Gastroesophageal sphincter (tissue), 4 donors: ENCODE data around the gene NEK4. TPM values are rescaled to one million over a fixed set of nuclear protein-coding genes. Genes with fewer than 3 reads are reported as not detected.

ENCODE experiments used
- ATAC-seq: fragments of 150-250 bp; one replicate; pipeline ENCODE4 v1.9.1; 2016; ENCODE audit warnings: mild to moderate bottlenecking, moderate library complexity
- H3K27ac ChIP-seq, 4 donors: fragments of 200-600 bp; sonication (generic) in 3 of 4; 1 replicate in 3 of 4; 2 replicates in 1 of 4; pipeline ENCODE4 v1.5.1; 2016 to 2019
- H3K27me3 ChIP-seq: fragments of 200-600 bp; sonication (generic); one replicate; pipeline ENCODE4 v1.5.1; 2019
- H3K36me3 ChIP-seq, 2 donors: fragments of 200-600 bp; sonication (generic); one replicate each; pipeline ENCODE4 v1.5.1; 2019; ENCODE audit warnings: control low read depth in 1 of 2
- H3K4me1 ChIP-seq, 3 donors: fragments of 200-600 bp; sonication (generic); 1 replicate in 2 of 3; 2 replicates in 1 of 3; pipeline ENCODE4 v1.5.1; 2016 to 2019; ENCODE audit warnings: control low read depth in 2 of 3
- H3K4me3 ChIP-seq, 2 donors: fragments of 200-600 bp; sonication (generic); one replicate each; pipeline ENCODE4 v1.5.1; 2019; ENCODE audit warnings: mild to moderate bottlenecking in 1 of 2, moderate library complexity in 1 of 2
- H3K9me3 ChIP-seq, 3 donors: fragments of 200-600 bp; sonication (generic); one replicate each; pipeline ENCODE4 v1.5.1; 2017 to 2019; ENCODE audit warnings: control low read depth in 2 of 3
- EP300 ChIP-seq: sonication (generic); formaldehyde crosslinking; IDR thresholded peaks from one replicate; pipeline ENCODE4 v1.6.1; 2017; ENCODE audit warnings: antibody characterized with exemption, mild to moderate bottlenecking
- POLR2A ChIP-seq, 2 donors: fragments of 450-650 bp; IDR thresholded peaks; one replicate each; pipeline ENCODE4 v1.6.1; 2017; ENCODE audit warnings: antibody characterized with exemption in 2 of 2, mild to moderate bottlenecking in 2 of 2, moderate library complexity in 1 of 2
- POLR2AphosphoS5 ChIP-seq: sonication (generic); formaldehyde crosslinking; IDR thresholded peaks from one replicate; pipeline ENCODE4 v1.6.1; 2017; ENCODE audit warnings: antibody characterized with exemption
- WGBS, 2 donors: methylation state at CpG; one replicate each; pipeline ENCODE4 v1.1.5; 2018; ENCODE audit warnings: low coverage in 1 of 2; 5-methylcytosine and 5-hydroxymethylcytosine counted together
- small RNA-seq, 4 donors: library from RNA; depleted of rRNA; stranded (forward); fragments of <200 nt; gene quantifications; one replicate each; pipeline ENCODE3, GENCODE V24; 2016
- total RNA-seq, 4 donors: library from RNA; depleted of rRNA; stranded (reverse); fragments of >200 nt; gene quantifications; one replicate each; pipeline ENCODE4 v1.1.0, GENCODE V29; 2016
- TF ChIP-seq, protein P1 (sequence below), 4 experiments: fragments of 200-600 bp in 2 of 4; fragments of 450-650 bp in 2 of 4; sonication (generic) in 1 of 4; IDR thresholded peaks; one replicate each; pipeline ENCODE4 v1.5.1; 2017 to 2019; ENCODE audit warnings: antibody characterized with exemption in 4 of 4, mild to moderate bottlenecking in 2 of 4, moderate library complexity in 2 of 4

The NEK4 gene
- total RNA-seq, 4 donors from 2014 or later, result 22.1 to 29.5 (median 22.7) TPM

- WGBS, 2 donors, result 42 to 47% methylated on average over 9 of the region's 9 CpGs
- Histone ChIP-seq H3K27me3 (no peaks in the 10 kb centered on the region), H3K9me3 (no peaks in the 10 kb centered on the region), H3K4me3 (no peak overlapping the region), H3K36me3 (peaks cover 0 to 79% of the 10 kb centered on the region in 2 donors), H3K4me1 (peaks cover 0 to 21% (median 5%) of the 10 kb centered on the region in 3 donors), H3K27ac (peak overlapping the region; percentile 55 to 73 (median 60))
- peak; percentile 84 for ATAC-seq
- peak; percentile 17 for TF ChIP-seq POLR2AphosphoS5
- TF ChIP-seq EP300, result no peak
These were observed 99.9 kb downstream of the NEK4 start for GRCh38 chr3:52670621-52671521.

- WGBS, 2 donors, result 84 to 90% methylated on average over 3 of the region's 3 CpGs
- H3K27ac ChIP-seq, result no peak overlapping the region
- H3K4me1 ChIP-seq, result no peaks in the 10 kb centered on the region
- peaks cover 4 to 100% of the 10 kb centered on the region in 2 donors for H3K36me3 ChIP-seq
- H3K9me3 ChIP-seq, result no peaks in the 10 kb centered on the region
- no peak for TF ChIP-seq EP300
- no peak for TF ChIP-seq POLR2AphosphoS5
- TF ChIP-seq, protein P1, sequence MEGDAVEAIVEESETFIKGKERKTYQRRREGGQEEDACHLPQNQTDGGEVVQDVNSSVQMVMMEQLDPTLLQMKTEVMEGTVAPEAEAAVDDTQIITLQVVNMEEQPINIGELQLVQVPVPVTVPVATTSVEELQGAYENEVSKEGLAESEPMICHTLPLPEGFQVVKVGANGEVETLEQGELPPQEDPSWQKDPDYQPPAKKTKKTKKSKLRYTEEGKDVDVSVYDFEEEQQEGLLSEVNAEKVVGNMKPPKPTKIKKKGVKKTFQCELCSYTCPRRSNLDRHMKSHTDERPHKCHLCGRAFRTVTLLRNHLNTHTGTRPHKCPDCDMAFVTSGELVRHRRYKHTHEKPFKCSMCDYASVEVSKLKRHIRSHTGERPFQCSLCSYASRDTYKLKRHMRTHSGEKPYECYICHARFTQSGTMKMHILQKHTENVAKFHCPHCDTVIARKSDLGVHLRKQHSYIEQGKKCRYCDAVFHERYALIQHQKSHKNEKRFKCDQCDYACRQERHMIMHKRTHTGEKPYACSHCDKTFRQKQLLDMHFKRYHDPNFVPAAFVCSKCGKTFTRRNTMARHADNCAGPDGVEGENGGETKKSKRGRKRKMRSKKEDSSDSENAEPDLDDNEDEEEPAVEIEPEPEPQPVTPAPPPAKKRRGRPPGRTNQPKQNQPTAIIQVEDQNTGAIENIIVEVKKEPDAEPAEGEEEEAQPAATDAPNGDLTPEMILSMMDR (IDR thresholded peaks at IDR 0.05), result no peak
- H3K27me3 ChIP-seq, result no peaks in the 10 kb centered on the region
- H3K4me3 ChIP-seq, result no peak overlapping the region
- no peak for ATAC-seq
These were observed 107.6 kb downstream of the NEK4 start for GRCh38 chr3:52663098-52663497.

GRCh38 chr3:52660046-52660445 lies 110.7 kb downstream of the NEK4 start:
- 50 to 62% methylated on average over 2 to 3 of the region's 3 CpGs for WGBS, 2 donors
- Histone ChIP-seq H3K4me3 (no peak overlapping the region), H3K9me3 (no peaks in the 10 kb centered on the region), H3K27ac (no peak overlapping the region), H3K27me3 (no peaks in the 10 kb centered on the region), H3K36me3 (peaks cover 4 to 100% of the 10 kb centered on the region in 2 donors), H3K4me1 (no peaks in the 10 kb centered on the region)
- TF ChIP-seq POLR2A (IDR thresholded peaks at IDR 0.05), result no peak
- TF ChIP-seq EP300, result no peak
- TF ChIP-seq, protein P1 (IDR thresholded peaks at IDR 0.05), result no peak
- no peak for TF ChIP-seq POLR2AphosphoS5
- ATAC-seq, result no peak

Small RNA genes within 50 kb of the gene (small RNA-seq; reads per million reads assigned to genes)
- gene AC006254.2 (0 reads per million in 4 donors), gene RF00569 (2,766 to 5,607 (median 3,544) reads per million in 4 donors), gene RF01183 (0 reads per million in 4 donors), gene SNORD19 (0 reads per million in 4 donors), gene SNORD19B (0 reads per million in 4 donors), gene SNORD69 (3,436 to 5,438 (median 3,987) reads per million in 4 donors)

Other genes starting within 250 kb of the NEK4 start
- 10 to 100 TPM; 21.7 to 69.5 (median 34.7) TPM for gene NT5DC2, start 237.1 kb downstream of the NEK4 start, total RNA-seq
- 10 to 100 TPM in 2 of 4 donors, 1 to 10 TPM in 2; 1.9 to 47.5 (median 18.7) TPM for gene UQCC5, start 234.3 kb downstream of the NEK4 start, total RNA-seq
- 100 to 1,000 TPM in 1 of 4 donors, 10 to 100 TPM in 3; 73.9 to 105 (median 98.4) TPM for gene PBRM1, start 85.0 kb downstream of the NEK4 start, total RNA-seq
- gene GNL3, start 84.9 kb downstream of the NEK4 start, total RNA-seq, result 10 to 100 TPM; 36.4 to 83.7 (median 51.7) TPM
- gene GLT8D1, start 65.1 kb downstream of the NEK4 start, total RNA-seq, result 10 to 100 TPM; 36.9 to 57.7 (median 48.6) TPM
- 100 to 1,000 TPM in 1 of 4 donors, 10 to 100 TPM in 3; 66.5 to 159 (median 88.2) TPM for gene SPCS1, start 64.8 kb downstream of the NEK4 start, total RNA-seq
- not detected for gene ITIH1, start 6.7 kb upstream of the NEK4 start, total RNA-seq
- 1 to 10 TPM in 1 of 4 donors, under 1 TPM in 2, not detected in 1; 0.27 to 9.7 (median 0.89) TPM for gene ITIH3, start 23.9 kb upstream of the NEK4 start, total RNA-seq
- gene ITIH4, start 59.7 kb upstream of the NEK4 start, total RNA-seq, result 1 to 10 TPM; 1.2 to 7.0 (median 3.4) TPM
- gene MUSTN1, start 64.1 kb upstream of the NEK4 start, total RNA-seq, result 10 to 100 TPM in 3 of 4 donors, 1 to 10 TPM in 1; 8.6 to 20.9 (median 16.6) TPM
- 10 to 100 TPM; 14.6 to 30.2 (median 20.5) TPM for gene STIMATE, start 126.6 kb upstream of the NEK4 start, total RNA-seq